Cortex of kidney (tissue), 1 donor: Measurements from ENCODE around the gene PDE9A.
"Not testable (repeated sequence)": the region's sequence is repeated elsewhere in the genome, so short reads cannot be mapped to it uniquely, and the experiment has no call there.

Source experiments
- DNase-seq: peaks from one replicate; lab custom pipeline; 2025; lab: John Stamatoyannopoulos, UW

Gene PDE9A

DNA sequence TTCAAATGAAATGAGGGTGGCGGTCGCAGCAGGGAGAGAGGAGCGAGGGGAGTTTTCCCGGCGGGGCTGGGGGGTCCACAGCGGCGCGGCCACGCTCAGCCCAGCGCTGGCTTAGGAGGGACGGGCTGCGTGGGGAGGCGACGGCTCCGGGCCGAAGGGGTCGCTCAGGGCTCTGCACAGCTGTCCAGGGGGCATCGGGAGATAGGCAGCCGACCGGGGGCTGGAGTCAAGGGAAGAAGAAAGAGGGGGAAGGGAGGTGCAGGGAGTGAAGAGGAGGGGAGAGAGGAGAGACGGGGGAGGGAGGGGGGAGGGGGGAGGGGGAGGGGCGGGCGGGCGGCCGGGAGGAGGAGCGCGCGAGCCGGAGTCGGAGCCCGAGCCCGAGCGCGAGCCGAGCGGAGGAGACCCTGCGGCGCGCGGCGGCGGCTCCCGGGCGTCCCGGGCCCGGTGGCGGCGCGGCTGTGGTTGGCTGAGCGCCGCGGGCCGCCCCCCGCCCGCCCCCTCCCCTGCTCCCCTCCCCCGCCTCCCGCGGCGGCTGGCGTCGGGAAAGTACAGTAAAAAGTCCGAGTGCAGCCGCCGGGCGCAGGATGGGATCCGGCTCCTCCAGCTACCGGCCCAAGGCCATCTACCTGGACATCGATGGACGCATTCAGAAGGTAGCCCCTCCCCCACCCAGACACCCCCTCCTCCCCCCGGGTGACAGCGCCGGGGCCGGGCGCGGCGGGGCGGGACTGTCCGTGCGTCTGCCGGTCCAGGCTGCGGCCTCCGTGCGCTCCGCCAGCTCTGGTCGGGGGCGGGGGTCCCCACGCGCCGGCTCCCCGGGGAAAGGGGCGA lies at the start of gene PDE9A:
TSS of gene PDE9A (plus strand) at position 391 of the 831 bp plus-strand sequence. CDS start at position 585, 194 bp downstream.
- no peak for DNase-seq

DNA sequence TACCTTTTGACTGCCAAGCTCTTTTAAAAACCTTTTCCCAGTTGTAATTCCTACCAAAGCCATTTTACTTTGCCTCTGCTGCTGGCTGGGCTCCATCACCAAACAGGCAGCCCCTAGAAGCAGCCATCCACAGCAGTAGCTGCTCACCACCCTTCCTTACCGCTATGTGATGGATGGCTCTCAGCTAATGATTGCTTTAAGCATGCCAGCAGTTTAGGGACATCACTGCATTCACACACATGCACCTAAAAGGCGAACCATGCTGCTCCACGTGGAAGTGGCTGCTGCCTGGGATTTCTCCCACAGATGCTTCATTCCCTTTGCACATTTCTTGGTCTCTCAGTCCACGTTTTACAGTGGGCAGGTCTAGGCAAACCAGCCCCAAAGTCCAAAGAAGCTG lies 46.3 kb upstream of the PDE9A start:
- DNase-seq = no peak

DNA sequence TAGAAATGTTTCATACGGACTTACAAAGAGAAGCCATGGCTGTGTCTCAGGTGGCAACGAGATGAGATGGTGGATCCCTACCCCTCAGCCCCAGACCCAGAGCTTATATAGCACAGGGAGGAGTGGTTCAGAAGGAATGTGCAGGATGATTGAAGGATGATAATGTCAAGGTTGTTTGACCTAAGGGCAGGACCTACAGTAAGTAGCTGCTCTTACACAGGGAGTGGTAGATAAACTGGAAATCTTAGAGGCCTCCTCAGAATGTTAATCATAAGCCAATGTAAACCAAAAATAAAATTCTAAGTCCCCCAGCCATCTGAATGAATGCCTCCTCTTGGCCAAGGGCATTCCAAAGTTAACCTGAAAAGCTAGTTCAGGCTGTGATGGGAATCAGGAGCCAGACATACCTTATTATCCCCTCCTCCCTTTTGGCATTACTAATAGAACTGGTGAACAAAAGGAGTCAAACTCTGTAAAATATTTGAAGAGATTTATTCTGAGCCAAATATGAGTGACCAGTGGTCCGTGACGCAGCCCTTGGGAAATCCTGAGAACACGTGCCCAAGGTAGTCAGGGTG lies 45.8 kb upstream of the PDE9A start:
- DNase-seq = no peak

DNA sequence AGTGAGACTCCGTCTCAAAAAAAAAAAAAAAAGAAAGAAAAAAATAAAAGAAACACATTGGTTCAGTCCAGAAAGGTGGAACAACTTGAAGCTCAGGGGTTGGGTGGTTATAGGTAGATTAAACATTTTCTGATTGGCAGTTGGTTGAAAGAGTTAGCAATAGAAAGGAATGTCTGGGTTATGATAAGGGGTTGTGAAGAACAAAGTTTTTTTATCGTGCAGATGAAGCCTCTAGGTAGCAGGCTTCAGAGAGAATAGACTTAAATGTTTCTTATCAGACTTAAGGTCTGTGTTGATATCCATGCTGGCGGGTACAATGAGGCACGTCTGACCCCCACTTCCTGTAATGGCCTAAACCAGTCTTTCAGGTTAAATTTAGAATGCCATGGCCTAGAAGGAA lies 45.0 kb upstream of the PDE9A start:
- no peak for DNase-seq

DNA sequence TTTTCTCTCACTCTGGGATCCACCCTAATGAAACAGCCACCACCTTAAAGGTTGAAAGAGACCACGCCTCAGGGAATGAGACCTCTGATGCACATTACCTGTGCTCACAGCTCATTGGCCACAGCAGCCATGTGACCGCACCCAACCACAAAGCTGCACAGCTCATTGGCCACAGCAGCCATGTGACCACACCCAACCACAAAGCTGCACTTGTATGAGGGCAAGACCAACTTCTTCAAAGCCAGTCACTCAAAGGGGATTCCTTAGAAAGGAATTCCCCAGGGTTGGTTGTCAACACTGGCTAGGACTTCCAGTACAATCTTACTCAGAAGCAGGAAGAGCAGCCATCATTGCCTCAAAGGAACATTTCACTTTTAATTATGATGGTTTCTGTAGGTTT lies 43.6 kb upstream of the PDE9A start:
- no peak for DNase-seq

DNA sequence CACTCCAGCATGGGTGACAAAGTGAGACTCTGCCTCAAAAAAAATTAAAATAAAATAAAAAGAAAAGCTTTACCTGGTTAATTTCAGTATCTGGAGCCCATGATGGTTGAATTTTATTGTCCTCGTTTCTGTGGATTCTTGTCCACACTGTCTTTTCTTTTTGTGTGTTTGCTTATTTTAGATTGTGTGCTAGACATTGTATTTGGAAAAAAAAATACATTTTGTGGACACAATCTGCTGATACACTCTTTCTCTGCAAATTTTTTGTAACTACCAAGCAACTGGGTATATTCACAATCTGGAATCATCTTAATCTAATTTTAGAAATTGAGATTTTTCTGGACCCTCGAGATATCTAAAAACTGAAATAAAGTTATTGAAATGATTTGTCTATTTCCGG lies 41.6 kb upstream of the PDE9A start:
- no peak for DNase-seq

DNA sequence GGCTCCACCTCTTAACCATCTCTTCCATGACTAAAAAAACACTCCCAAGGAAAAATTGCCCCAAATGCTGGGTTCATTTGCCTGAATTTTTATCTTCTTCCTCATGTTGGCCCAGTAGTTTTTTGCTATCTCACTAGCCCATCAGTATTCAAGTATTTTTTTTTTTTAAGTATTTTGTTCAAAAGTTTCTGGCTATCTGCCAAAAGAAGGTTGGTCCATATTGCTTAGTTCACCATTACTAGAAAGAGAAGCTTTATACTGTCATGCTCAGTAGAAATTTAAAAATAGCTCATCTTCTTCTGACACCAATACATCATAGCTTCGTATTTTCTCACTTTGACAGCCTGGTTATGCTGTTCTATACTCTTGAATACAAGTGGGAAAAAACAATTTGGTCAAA lies 41.0 kb upstream of the PDE9A start:
- DNase-seq = no peak

DNA sequence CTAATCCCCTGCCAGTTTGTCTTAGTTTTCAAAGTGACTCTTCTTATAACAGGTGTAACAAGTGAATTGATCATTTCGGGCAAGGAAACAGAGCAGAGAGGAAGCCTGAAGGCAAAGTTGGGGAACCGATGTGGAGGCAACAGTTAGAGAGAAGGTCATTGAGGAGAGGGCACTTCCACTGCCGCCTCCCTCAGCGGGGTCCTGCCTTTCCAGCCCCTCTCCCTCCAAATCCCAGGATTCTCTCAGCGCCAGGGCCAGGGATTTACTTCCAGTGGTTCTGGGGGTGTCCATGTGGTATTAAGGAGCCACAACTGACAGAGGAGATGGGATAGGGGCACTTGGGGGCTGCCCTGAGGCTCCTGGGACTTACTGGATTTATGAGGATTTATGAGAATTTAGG lies 39.7 kb upstream of the PDE9A start:
- no peak for DNase-seq

DNA sequence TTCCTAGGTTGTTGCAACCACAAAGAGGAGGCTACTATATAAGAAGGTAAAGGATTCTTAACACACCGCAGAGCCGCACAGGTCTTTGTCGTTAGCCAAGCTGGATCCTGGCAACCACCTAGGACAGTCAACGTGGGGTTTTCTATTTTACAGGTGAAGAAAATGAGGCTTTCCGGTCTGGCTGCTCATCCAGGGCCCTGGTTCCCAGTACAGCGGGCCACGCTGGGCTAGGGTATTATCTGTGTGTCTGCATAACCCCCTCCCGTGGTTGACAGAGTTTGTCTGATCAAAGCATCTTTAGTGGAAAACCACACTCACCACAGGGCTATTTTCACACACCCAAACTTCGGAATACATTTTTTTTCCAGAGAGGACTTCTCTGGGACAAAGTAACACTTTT lies 39.0 kb upstream of the PDE9A start:
- DNase-seq = no peak

DNA sequence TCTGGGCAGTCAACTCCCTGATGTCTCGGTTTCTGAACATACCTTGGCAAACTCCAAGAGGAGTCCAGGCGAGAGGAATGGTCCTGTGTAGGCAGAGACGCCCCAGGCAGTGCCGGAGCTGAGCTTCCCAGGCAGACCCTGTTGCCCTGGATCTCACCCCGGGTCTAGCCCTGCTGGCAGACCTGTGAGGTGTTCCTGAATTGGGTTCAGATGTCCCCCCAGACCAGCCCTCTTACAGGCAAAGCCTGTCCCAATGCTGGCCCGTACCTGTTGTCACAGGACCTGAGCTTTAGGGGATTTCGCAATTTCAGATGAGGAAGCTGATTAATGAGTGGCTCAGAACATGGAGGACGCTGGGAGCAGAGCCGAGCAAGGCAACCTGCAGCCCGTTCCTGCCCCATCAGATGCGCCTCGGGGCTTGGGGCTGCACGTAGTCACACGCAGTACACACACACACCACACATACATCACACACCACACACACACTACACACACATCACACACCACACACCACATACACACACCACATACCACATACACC lies 38.5 kb upstream of the PDE9A start:
- DNase-seq = no peak

DNA sequence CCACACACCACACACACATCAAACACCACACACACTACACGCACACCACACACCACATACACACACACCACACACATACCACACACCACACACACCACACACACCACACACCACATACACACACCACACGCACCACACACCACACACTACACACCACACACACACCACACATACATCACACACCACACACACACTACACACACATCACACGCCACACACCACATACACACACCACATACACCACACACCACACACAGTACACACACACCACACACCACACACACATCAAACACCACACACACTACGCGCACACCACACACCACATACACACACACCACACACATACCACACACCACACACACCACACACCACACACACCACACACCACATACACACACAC lies 38.0 kb upstream of the PDE9A start:
- DNase-seq = not testable (repeated sequence)

DNA sequence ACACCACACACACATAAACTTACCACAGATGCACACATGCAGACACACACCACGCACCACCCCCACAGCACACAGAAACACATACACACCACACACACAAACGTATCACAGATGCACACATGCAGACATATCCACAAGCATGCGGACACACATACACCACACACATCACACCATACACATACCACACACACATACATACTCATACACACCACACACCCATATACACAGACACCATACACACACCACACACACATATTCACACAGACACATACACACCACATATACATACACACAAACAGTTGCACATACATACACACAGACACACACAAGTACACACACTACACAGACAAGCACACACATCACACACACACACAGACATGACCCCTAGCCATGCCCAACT lies 37.5 kb upstream of the PDE9A start:
- no peak for DNase-seq

DNA sequence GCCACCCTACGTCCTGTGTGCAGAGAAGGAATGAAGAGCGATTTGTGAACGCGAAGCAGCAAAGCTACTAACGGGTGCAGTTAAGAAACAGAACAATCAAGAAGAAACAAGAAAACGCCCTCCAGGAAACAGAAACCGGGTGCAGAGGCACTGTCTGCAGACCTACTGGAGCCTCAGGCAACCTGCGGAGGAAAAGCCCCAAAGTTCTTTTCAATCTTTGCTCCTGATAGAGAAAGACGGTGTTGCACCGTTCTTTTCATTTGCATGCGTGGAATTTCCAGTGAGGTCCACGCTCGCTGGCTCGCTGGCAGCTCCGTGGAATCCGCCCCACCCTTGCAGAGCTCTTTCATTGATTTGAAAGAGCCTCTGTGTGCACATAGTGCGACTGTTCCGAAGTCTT lies 37.0 kb upstream of the PDE9A start:
- no peak for DNase-seq

DNA sequence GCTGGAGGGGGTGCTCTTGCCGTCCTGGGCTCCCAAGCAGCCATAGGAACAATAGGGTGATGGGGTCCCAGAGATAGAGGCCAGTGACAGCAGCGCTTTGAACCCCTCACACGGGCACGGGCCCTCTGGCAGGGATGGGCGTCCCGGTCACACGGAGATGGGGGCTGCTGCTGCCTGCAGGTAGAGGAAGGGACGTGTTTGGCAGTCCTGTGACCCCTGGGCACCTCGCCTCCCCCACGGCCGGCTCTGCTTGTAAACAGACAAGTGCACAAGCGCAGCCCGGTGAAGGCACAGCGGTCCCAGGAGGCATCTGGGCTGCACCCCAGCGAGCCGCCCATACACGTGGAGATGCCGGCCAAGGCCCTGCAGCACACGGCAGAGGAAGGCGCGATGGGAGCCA lies 36.5 kb upstream of the PDE9A start:
- DNase-seq = no peak

DNA sequence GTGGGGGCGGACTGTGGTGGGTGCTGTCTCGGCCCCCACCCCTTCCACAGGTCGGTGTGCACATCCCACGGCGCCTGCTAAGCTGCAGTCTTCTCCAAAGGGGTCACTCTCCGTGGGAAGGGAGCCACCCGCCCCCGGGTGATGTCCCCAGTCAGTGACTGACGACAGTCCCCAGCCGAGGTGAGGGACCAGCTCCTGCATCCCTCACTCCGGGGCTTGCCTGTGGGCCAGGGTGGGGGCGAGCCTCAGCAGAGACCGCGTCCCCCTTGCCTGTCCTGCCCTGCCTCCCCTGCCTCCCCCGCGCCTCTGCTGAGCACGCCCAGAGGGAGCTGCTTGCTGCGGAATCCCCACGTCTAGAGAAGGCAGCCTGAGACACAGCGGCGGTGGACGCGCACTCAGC lies 35.9 kb upstream of the PDE9A start:
- no peak for DNase-seq

DNA sequence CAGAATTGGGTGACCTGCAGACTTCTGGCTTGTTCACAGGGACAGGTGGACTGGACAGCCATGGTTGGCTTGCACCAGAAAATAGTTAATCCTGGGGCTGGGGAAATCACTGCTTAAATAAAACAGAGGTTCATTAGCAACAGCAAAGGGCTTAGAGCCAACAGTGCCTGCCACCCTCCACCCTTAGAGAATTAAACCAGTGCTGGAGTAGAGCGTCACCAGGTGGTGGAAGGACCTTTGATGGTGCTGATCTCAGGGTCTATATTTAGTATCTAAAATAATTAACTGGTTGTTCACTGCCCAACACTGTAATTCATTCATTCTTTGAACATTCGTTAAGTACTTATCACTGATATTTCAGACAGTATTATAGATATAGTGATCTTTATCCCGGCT lies 34.7 kb upstream of the PDE9A start:
- DNase-seq = no peak

DNA sequence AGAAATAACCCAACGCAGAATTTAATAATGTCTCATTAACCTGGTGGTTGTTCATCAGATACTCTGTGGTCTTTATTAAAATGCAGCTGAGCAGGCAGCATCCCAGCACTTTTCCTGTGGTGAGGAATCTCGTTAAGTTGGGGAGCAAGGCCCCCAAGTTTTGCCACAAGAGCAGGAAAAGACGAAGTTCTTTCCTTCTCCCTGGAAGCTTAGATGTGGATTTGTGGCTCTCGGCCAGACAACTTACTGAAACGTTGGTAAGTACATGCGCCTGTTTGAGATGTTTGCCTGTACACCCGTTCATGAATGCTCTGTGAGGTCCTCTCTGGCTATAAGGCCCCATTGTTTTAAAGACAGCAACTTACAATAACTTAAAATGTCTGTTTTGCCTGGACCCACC lies 34.3 kb upstream of the PDE9A start:
- DNase-seq = no peak

DNA sequence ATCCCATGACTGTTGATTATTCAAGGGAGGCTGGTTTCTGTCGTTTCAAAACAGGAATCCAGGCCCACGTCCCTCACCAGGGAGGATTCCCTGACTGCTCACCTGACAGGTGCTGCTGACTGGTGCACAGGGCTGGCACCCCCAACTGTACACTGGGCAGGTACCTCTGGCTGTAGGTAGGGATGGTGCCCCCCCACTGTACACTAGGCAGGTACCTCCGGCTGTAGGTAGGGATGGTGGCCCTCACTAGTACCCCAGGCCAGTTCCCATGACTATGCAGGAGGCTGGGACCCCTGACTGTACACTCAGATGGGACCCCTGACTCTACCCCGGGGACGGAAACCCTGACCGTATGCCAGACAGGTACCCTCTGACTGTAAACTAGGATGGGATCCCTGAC lies 33.6 kb upstream of the PDE9A start:
- no peak for DNase-seq

DNA sequence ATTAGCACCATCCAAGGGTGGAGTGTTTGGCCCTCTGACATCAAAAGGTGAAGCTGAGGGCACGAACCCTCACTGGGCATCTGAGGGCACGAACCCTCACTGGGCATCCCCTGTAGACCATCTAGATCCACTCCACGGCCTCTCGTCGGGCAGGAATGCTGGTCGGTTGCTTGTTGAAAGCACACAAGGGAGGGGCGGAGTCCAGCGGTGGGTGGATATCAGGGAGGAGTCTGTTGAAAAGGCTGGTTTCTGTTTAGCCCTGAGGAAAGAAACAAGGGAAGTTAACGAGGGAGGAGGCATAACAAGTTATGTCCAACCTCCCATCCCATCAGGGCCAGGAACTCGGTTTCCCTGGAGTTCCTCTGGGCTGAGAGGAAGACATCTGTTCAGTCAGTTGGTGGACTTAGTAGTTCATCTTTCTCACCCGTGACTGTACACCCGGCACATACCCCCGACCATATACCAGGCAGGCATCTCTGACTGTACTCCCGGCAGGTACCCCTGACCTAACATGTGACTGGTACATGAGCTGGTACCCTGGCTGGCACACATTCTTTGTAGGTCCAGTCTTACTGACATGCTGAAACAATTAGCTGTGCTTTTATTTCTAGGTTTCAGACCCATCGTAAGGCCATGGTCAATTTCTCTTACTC lies 32.1 kb upstream of the PDE9A start:
- no peak for DNase-seq

DNA sequence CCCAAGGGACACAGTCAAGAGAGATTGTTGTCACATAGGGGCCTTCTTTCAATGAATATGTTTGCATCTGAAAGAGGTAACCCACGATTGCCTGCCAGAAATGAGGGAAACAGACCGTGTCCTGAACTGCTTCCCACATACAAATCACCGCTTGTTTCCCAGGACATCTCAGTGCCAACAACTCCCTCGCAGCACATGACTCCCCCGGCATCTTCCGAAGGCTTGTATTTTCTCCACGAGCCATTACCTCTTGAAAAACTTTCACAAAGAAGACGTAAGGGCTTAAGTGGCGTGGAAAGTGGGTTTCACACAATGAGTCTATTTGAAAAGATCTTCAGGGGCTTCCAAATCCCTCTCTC lies 31.6 kb upstream of the PDE9A start:
- DNase-seq = no peak

DNA sequence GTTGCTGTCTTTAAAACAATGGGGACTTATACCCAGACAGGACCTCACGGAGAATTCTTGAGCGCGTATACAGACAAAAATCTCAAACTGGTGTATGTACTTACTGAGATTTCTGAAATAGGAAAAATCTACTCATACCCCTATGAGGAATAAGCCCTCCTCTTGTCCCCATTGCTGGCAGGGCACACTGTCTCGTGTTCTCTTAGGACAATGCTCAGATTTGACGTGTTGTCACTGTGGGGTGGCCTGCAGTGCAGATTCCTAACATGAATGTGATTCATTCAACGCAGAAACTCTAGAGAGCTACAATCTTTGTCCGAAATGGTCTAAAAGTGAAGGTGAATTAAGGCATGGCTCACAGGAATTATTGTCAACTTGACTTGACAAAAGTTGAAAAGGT lies 31.1 kb upstream of the PDE9A start:
- DNase-seq = no peak

DNA sequence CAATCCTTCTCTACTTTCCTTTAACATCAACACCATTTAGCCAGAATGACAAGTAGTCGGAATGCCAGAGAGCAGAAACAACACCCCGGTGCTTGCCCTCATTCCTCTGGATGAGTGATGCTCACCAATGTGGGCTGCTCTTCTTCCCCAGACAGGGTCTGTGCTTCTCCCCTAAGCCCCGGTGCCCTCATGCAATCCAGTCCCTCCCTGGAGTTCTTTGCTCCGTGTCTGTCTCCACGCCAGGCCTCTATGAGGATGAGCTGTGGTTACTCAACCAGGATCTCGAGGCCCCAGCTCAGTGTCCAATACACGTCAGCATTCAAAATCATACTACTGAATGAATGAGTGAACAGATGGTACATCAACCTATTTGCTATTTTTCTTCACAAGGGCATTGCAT lies 29.7 kb upstream of the PDE9A start:
- no peak for DNase-seq

DNA sequence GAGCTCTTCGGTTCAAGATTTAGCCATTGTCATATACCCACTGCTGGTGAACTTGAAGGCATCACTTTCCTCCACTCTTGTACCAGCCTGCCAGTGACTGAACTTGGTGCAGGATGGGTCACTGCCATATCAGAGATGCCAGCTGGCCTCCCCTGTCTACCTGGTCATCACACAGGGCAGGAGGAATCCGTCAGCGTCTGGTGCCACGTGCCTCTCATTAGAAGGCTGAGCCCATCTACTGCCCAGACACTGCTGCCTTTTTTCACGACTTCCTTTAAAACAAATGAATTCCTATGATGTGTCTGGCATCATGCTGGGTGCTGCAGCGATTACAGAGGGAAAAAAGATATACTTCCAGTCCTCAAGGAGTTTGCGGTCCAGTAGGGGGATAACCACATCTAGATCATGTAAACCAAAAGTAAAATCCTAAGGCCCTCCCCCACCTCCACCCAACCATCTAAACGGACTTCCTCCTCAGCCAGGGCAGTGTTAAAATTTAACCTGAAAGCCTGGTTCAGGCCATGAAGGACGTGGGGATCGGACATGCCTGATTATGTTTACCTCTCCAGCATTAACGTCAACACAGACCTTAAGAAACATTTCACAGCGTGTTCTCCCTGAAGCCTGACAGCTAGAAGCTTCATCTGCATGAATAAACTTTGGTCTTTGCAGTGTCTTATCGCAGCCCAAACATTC lies 29.2 kb upstream of the PDE9A start:
- DNase-seq = no peak
